ENCODE data around the gene PTPRCAP. TPM values are rescaled to one million over a fixed set of nuclear protein-coding genes. Genes with fewer than 3 reads are reported as not detected.

PTPRCAP gene
- total and polyA plus RNA-seq, 4 donors = 2.9 to 6.2 (median 4.5) TPM

DNA sequence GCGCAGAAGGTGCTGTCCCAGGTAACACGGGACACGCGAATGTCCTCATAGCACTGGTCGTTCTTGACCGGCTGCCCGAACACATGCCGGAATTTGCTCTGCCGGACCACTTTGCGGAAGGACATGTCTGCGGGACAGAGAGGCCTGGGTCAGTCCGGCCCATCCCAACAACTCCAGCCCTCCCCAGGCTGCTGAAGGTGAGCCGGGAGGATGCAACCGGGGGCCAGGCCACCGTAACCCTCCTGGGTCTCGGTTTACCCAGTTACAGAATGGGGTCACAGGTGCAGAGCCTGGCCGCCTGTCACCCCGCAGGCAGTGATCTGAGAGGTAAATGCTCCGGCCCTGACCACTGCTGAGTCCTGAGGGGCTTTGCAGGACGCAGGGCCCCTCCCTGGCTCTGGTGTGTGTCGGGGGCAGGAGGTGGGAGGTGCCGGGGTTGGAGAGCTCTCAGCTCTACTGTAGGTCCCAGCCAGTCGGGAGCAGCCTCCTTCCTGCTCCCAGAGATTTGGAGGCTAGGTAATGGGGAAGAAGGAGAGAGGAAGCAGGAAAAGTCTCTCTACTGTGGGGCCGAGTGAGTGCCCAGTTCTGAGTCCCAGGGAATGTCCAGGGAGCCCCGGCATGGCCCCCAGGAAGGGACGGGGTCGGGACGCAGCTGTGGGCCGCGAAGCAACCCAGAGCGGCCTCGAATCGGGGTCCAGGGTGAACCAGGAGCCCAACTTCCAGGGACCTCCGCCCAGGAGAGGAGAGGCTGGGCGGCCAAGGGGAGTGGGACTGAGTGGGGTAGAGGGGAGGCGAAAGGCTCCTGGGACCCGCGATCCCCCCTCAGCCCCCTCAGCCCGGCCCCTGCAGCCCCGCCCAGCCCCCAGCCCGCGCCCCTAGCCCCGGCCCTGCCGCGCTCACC lies 5.3 kb upstream of the PTPRCAP start:
- Histone ChIP-seq H3K27ac (ENCODE audit: low read depth in 1 of 2, low read length in 2 of 2) (peak overlapping the region; percentile 68 to 81), H3K27me3 (ENCODE audit: control insufficient read depth in 4 of 4, insufficient read depth in 4 of 4, low read length in 3 of 4) (no peaks in the 10 kb centered on the region), H3K9ac (ENCODE audit: low read depth in 1 of 2, low read length in 2 of 2) (peak overlapping the region in 1 of 2 donors; percentile 50), H3K4me3 (ENCODE audit: low read depth in 1 of 3, low read length in 3 of 3) (peak overlapping the region in 2 of 3 donors; percentile 72 to 81), H3K36me3 (ENCODE audit: control insufficient read depth in 4 of 4, insufficient read depth in 3 of 4, low read depth in 1 of 4, low read length in 3 of 4) (peaks cover 0 to 6% (median 0%) of the 10 kb centered on the region in 4 donors), H3K4me1 (ENCODE audit: control insufficient read depth in 4 of 4, insufficient read depth in 4 of 4, low read length in 3 of 4) (peaks cover 4 to 24% (median 13%) of the 10 kb centered on the region in 4 donors), H3K9me3 (ENCODE audit: control insufficient read depth in 4 of 4, low read length in 3 of 4) (no peaks in the 10 kb centered on the region)
- TF ChIP-seq HNF4A (conservative IDR thresholded peaks at IDR 0.05) (no peak), RAD21 (IDR thresholded peaks at IDR 0.05) (no peak), NR2F2 (IDR thresholded peaks at IDR 0.05) (no peak), YY1 (IDR thresholded peaks at IDR 0.05) (no peak)
- TF ChIP-seq, protein P1, sequence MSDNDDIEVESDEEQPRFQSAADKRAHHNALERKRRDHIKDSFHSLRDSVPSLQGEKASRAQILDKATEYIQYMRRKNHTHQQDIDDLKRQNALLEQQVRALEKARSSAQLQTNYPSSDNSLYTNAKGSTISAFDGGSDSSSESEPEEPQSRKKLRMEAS (IDR thresholded peaks at IDR 0.05) = no peak
- DNase-seq (ENCODE audit: low spot score) = no peak
- 37% methylated on average over 45 of the region's 45 CpGs for WGBS

DNA sequence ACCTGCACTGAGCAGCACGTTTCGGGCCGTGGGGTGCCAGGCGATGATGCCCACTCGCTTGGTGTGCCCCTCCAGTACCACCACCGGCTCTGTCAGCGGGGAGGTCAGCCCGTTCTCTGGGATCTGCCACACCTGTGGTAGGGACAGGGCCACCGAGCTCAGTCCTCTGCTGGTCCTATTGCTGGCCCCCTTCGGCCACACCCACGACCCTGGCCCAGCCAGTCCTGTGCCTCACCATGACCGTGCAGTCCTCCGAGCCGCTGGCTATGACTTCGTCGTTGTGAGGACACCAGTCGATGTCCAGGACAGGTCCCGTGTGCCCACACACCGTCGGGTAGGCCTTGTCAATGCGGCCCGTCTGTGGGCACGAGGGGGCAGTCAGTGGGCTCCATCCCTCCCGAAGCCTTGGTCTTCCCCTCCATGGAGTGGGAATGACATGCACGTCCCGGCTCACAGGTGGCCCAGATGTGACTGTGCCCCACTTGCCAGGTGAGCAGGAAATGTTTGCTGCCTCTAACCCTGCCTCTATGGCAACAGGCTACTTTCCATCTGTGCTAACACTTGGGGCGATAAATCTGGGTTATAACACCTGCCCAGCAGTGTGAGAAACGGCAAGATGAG lies 4.4 kb upstream of the PTPRCAP start:
- Histone ChIP-seq H3K4me3 (ENCODE audit: low read depth in 1 of 3, low read length in 3 of 3) (no peak overlapping the region), H3K4me1 (ENCODE audit: control insufficient read depth in 4 of 4, insufficient read depth in 4 of 4, low read length in 3 of 4) (peaks cover 4 to 21% (median 13%) of the 10 kb centered on the region in 4 donors)

DNA sequence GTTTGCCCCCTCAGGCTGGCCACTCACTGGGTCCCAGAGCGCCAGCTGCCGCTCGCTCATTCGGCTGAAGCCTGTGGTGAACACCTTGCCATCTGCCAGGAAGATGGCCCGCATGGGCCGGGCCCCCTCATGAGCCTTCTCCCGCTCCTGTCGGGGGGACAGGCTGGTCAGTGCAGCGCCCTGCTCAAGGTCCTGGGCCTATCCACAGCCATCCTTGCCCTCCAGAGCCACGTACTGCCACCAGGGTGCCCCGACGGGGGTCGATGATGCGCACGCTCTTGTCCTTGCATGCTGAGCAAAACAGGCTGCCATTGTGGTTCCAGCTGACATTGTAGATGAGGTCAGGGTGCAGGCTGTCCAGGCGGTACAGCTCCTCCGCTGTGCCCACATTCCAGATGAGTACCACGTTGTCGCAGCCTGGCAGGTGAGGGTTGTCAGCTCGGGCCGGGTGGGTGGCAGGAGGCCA lies 3.6 kb upstream of the PTPRCAP start:
- no peak for DNase-seq (ENCODE audit: low spot score)
- Histone ChIP-seq H3K4me3 (ENCODE audit: low read depth in 1 of 3, low read length in 3 of 3) (no peak overlapping the region), H3K9me3 (ENCODE audit: control insufficient read depth in 4 of 4, low read length in 3 of 4) (no peaks in the 10 kb centered on the region), H3K4me1 (ENCODE audit: control insufficient read depth in 4 of 4, insufficient read depth in 4 of 4, low read length in 3 of 4) (peaks cover 4 to 21% (median 13%) of the 10 kb centered on the region in 4 donors), H3K27me3 (ENCODE audit: control insufficient read depth in 4 of 4, insufficient read depth in 4 of 4, low read length in 3 of 4) (no peaks in the 10 kb centered on the region), H3K36me3 (ENCODE audit: control insufficient read depth in 4 of 4, insufficient read depth in 3 of 4, low read depth in 1 of 4, low read length in 3 of 4) (peaks cover 0 to 9% (median 0%) of the 10 kb centered on the region in 4 donors), H3K27ac (ENCODE audit: low read depth in 1 of 2, low read length in 2 of 2) (no peak overlapping the region), H3K9ac (ENCODE audit: low read depth in 1 of 2, low read length in 2 of 2) (no peak overlapping the region)
- 94% methylated on average over 21 of the region's 21 CpGs for WGBS
- TF ChIP-seq, protein P2, sequence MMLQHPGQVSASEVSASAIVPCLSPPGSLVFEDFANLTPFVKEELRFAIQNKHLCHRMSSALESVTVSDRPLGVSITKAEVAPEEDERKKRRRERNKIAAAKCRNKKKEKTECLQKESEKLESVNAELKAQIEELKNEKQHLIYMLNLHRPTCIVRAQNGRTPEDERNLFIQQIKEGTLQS (IDR thresholded peaks at IDR 0.05) = no peak
- TF ChIP-seq YY1 (IDR thresholded peaks at IDR 0.05) = no peak
- TF ChIP-seq GABPA (IDR thresholded peaks at IDR 0.05 in 1 of 2, conservative IDR thresholded peaks at IDR 0.05 in 1 of 2) = no peak
- no peak for TF ChIP-seq TAF1 (conservative IDR thresholded peaks at IDR 0.05)

More for the DNA sequence above, 4.4 kb upstream of the PTPRCAP start:
- Histone ChIP-seq H3K27me3 (ENCODE audit: control insufficient read depth in 4 of 4, insufficient read depth in 4 of 4, low read length in 3 of 4) (no peaks in the 10 kb centered on the region), H3K9me3 (ENCODE audit: control insufficient read depth in 4 of 4, low read length in 3 of 4) (no peaks in the 10 kb centered on the region), H3K9ac (ENCODE audit: low read depth in 1 of 2, low read length in 2 of 2) (no peak overlapping the region), H3K36me3 (ENCODE audit: control insufficient read depth in 4 of 4, insufficient read depth in 3 of 4, low read depth in 1 of 4, low read length in 3 of 4) (peaks cover 0 to 9% (median 0%) of the 10 kb centered on the region in 4 donors), H3K27ac (ENCODE audit: low read depth in 1 of 2, low read length in 2 of 2) (no peak overlapping the region)
- WGBS = 92% methylated on average over 28 of the region's 28 CpGs
- TF ChIP-seq FOXA1 (IDR thresholded peaks at IDR 0.05) (no peak), TAF1 (conservative IDR thresholded peaks at IDR 0.05) (no peak), RXRA (IDR thresholded peaks at IDR 0.05) (no peak), FOXA2 (IDR thresholded peaks at IDR 0.05) (no peak), HNF4A (conservative IDR thresholded peaks at IDR 0.05) (no peak), SP1 (IDR thresholded peaks at IDR 0.05) (no peak), GABPA (IDR thresholded peaks at IDR 0.05 in 1 of 2, conservative IDR thresholded peaks at IDR 0.05 in 1 of 2) (no peak)
- TF ChIP-seq, protein P1 (IDR thresholded peaks at IDR 0.05) = no peak
- TF ChIP-seq, protein P3, sequence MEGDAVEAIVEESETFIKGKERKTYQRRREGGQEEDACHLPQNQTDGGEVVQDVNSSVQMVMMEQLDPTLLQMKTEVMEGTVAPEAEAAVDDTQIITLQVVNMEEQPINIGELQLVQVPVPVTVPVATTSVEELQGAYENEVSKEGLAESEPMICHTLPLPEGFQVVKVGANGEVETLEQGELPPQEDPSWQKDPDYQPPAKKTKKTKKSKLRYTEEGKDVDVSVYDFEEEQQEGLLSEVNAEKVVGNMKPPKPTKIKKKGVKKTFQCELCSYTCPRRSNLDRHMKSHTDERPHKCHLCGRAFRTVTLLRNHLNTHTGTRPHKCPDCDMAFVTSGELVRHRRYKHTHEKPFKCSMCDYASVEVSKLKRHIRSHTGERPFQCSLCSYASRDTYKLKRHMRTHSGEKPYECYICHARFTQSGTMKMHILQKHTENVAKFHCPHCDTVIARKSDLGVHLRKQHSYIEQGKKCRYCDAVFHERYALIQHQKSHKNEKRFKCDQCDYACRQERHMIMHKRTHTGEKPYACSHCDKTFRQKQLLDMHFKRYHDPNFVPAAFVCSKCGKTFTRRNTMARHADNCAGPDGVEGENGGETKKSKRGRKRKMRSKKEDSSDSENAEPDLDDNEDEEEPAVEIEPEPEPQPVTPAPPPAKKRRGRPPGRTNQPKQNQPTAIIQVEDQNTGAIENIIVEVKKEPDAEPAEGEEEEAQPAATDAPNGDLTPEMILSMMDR (IDR thresholded peaks at IDR 0.05; ENCODE audit: low read depth, low read length, missing input control) = no peak
- no peak for DNase-seq (ENCODE audit: low spot score)

Data from liver (tissue), 9 donors.